Astrocyte (in vitro differentiated cells and primary cell): ENCODE results near the gene VPS11.

Experiments
- CTCF ChIP-seq: IDR thresholded peaks from 2 replicates; pipeline ENCODE4 v1.5.1; 2011; ENCODE audit warnings: low read depth, mild to moderate bottlenecking, inconsistent platforms, low read length, moderate library complexity; ENCODE audit not compliant: insufficient read depth
- EZH2 ChIP-seq: IDR thresholded peaks from 2 replicates; pipeline ENCODE4 v1.6.1; 2012; ENCODE audit warnings: mild to moderate bottlenecking, low read length, inconsistent platforms; ENCODE audit not compliant: insufficient read depth

DNA sequence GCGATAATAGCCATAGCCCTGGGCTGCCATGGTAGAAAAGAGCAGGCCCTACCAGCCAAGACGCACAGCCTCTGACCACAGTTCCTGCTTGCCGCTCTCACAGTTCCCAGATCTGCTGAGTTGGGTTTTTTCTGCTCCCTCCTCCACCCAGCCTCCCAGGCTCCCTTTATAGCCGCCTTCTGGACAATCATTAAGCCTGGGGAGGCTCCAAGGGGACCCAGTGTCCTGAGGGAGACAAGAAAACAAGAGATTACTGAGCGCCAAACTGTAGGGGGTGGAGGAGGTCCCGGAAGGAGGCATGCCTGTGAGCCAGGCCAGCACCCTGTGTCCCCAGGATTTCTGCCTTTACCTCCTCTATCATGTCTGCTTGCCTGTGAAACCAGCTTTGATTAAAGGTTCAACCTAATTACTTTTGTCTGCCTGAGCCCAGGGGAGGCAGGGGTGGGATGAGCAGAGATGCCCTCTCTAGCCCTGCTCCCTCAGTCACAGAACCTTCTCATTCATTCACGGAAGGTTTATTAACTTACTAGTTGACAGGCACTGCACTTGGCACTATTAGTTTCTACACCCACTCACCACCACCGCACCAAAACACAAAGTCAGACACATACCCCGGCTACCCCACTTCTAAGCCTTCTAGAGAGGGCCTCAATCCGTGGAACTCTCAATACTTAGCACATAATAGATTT, 38.1 kb upstream of the VPS11 start:
- TF ChIP-seq CTCF (no peak), EZH2 (no peak)
